ENCODE results near the gene CADPS.

Gene CADPS

GRCh38 chr3:62875558-62876002 is 364 bp upstream of the CADPS start:
- Histone ChIP-seq H3K9ac (ENCODE audit: low read depth in 1 of 2, low read length in 2 of 2) (no peak overlapping the region), H3K9me3 (ENCODE audit: control insufficient read depth in 1 of 2, low read length in 2 of 2) (no peaks in the 10 kb centered on the region), H3K36me3 (ENCODE audit: control insufficient read depth in 1 of 2, insufficient read depth in 2 of 2, low read length in 2 of 2) (no peaks in the 10 kb centered on the region), H3K4me3 (ENCODE audit: low read depth in 1 of 2, low read length in 2 of 2) (peak overlapping the region; percentile 49 to 57), H3K27ac (ENCODE audit: low read depth, low read length) (no peak overlapping the region), H3K27me3 (ENCODE audit: control insufficient read depth in 1 of 2, insufficient read depth in 2 of 2, low read length in 2 of 2) (peaks cover 0 to 10% of the 10 kb centered on the region in 2 donors), H3K4me1 (ENCODE audit: control insufficient read depth in 1 of 2, insufficient read depth in 2 of 2, low read length in 2 of 2) (peaks cover 0 to 6% of the 10 kb centered on the region in 2 donors)

GRCh38 chr3:62873761-62874710 is 1.2 kb downstream of the CADPS start:
- Histone ChIP-seq H3K27me3 (ENCODE audit: control insufficient read depth in 1 of 2, insufficient read depth in 2 of 2, low read length in 2 of 2) (peaks cover 0 to 10% of the 10 kb centered on the region in 2 donors), H3K9ac (ENCODE audit: low read depth in 1 of 2, low read length in 2 of 2) (peak overlapping the region in 1 of 2 donors; percentile 61), H3K27ac (ENCODE audit: low read depth, low read length) (no peak overlapping the region), H3K9me3 (ENCODE audit: control insufficient read depth in 1 of 2, low read length in 2 of 2) (no peaks in the 10 kb centered on the region), H3K36me3 (ENCODE audit: control insufficient read depth in 1 of 2, insufficient read depth in 2 of 2, low read length in 2 of 2) (no peaks in the 10 kb centered on the region), H3K4me3 (ENCODE audit: low read depth in 1 of 2, low read length in 2 of 2) (peak overlapping the region; percentile 68 to 80), H3K4me1 (ENCODE audit: control insufficient read depth in 1 of 2, insufficient read depth in 2 of 2, low read length in 2 of 2) (peaks cover 0 to 6% of the 10 kb centered on the region in 2 donors)

- Histone ChIP-seq H3K27ac (ENCODE audit: low read depth, low read length) (no peak overlapping the region), H3K9ac (ENCODE audit: low read depth in 1 of 2, low read length in 2 of 2) (peak overlapping the region in 1 of 2 donors; percentile 61), H3K27me3 (ENCODE audit: control insufficient read depth in 1 of 2, insufficient read depth in 2 of 2, low read length in 2 of 2) (peaks cover 0 to 10% of the 10 kb centered on the region in 2 donors)
These were observed 1.8 kb downstream of the CADPS start for GRCh38 chr3:62873451-62873760.

GRCh38 chr3:62872318-62872717 is 2.9 kb downstream of the CADPS start:
- Histone ChIP-seq H3K4me3 (ENCODE audit: low read depth in 1 of 2, low read length in 2 of 2) (no peak overlapping the region), H3K36me3 (ENCODE audit: control insufficient read depth in 1 of 2, insufficient read depth in 2 of 2, low read length in 2 of 2) (no peaks in the 10 kb centered on the region), H3K27me3 (ENCODE audit: control insufficient read depth in 1 of 2, insufficient read depth in 2 of 2, low read length in 2 of 2) (peaks cover 0 to 10% of the 10 kb centered on the region in 2 donors), H3K4me1 (ENCODE audit: control insufficient read depth in 1 of 2, insufficient read depth in 2 of 2, low read length in 2 of 2) (peaks cover 0 to 6% of the 10 kb centered on the region in 2 donors), H3K27ac (ENCODE audit: low read depth, low read length) (no peak overlapping the region), H3K9me3 (ENCODE audit: control insufficient read depth in 1 of 2, low read length in 2 of 2) (no peaks in the 10 kb centered on the region), H3K9ac (ENCODE audit: low read depth in 1 of 2, low read length in 2 of 2) (no peak overlapping the region)

More at GRCh38 chr3:62873451-62873760, 1.8 kb downstream of the CADPS start:
- peak overlapping the region; percentile 68 to 80 for H3K4me3 ChIP-seq (ENCODE audit: low read depth in 1 of 2, low read length in 2 of 2)
- no peaks in the 10 kb centered on the region for H3K9me3 ChIP-seq (ENCODE audit: control insufficient read depth in 1 of 2, low read length in 2 of 2)
- H3K36me3 ChIP-seq (ENCODE audit: control insufficient read depth in 1 of 2, insufficient read depth in 2 of 2, low read length in 2 of 2) = no peaks in the 10 kb centered on the region
- H3K4me1 ChIP-seq (ENCODE audit: control insufficient read depth in 1 of 2, insufficient read depth in 2 of 2, low read length in 2 of 2) = peaks cover 0 to 6% of the 10 kb centered on the region in 2 donors

GRCh38 chr3:62870321-62870720 is 4.9 kb downstream of the CADPS start:
- Histone ChIP-seq H3K9me3 (ENCODE audit: control insufficient read depth in 1 of 2, low read length in 2 of 2) (no peaks in the 10 kb centered on the region), H3K36me3 (ENCODE audit: control insufficient read depth in 1 of 2, insufficient read depth in 2 of 2, low read length in 2 of 2) (no peaks in the 10 kb centered on the region), H3K27ac (ENCODE audit: low read depth, low read length) (no peak overlapping the region), H3K27me3 (ENCODE audit: control insufficient read depth in 1 of 2, insufficient read depth in 2 of 2, low read length in 2 of 2) (peaks cover 0 to 2% of the 10 kb centered on the region in 2 donors), H3K4me1 (ENCODE audit: control insufficient read depth in 1 of 2, insufficient read depth in 2 of 2, low read length in 2 of 2) (peaks cover 0 to 3% of the 10 kb centered on the region in 2 donors), H3K9ac (ENCODE audit: low read depth in 1 of 2, low read length in 2 of 2) (no peak overlapping the region), H3K4me3 (ENCODE audit: low read depth in 1 of 2, low read length in 2 of 2) (no peak overlapping the region)

GRCh38 chr3:62863648-62864047 is 11.6 kb downstream of the CADPS start:
- no peak overlapping the region for H3K27ac ChIP-seq (ENCODE audit: low read depth, low read length)
- no peak overlapping the region for H3K4me3 ChIP-seq (ENCODE audit: low read depth in 1 of 2, low read length in 2 of 2)
- H3K27me3 ChIP-seq (ENCODE audit: control insufficient read depth in 1 of 2, insufficient read depth in 2 of 2, low read length in 2 of 2) = no peaks in the 10 kb centered on the region
- peaks cover 5 to 13% of the 10 kb centered on the region in 2 donors for H3K4me1 ChIP-seq (ENCODE audit: control insufficient read depth in 1 of 2, insufficient read depth in 2 of 2, low read length in 2 of 2)
- no peaks in the 10 kb centered on the region for H3K9me3 ChIP-seq (ENCODE audit: control insufficient read depth in 1 of 2, low read length in 2 of 2)
- H3K36me3 ChIP-seq (ENCODE audit: control insufficient read depth in 1 of 2, insufficient read depth in 2 of 2, low read length in 2 of 2) = no peaks in the 10 kb centered on the region
- H3K9ac ChIP-seq (ENCODE audit: low read depth in 1 of 2, low read length in 2 of 2) = no peak overlapping the region

- Histone ChIP-seq H3K27me3 (ENCODE audit: control insufficient read depth in 1 of 2, insufficient read depth in 2 of 2, low read length in 2 of 2) (no peaks in the 10 kb centered on the region), H3K4me3 (ENCODE audit: low read depth in 1 of 2, low read length in 2 of 2) (peak overlapping the region; percentile 26 to 41), H3K27ac (ENCODE audit: low read depth, low read length) (no peak overlapping the region), H3K4me1 (ENCODE audit: control insufficient read depth in 1 of 2, insufficient read depth in 2 of 2, low read length in 2 of 2) (peaks cover 5 to 13% of the 10 kb centered on the region in 2 donors), H3K9me3 (ENCODE audit: control insufficient read depth in 1 of 2, low read length in 2 of 2) (no peaks in the 10 kb centered on the region), H3K36me3 (ENCODE audit: control insufficient read depth in 1 of 2, insufficient read depth in 2 of 2, low read length in 2 of 2) (no peaks in the 10 kb centered on the region), H3K9ac (ENCODE audit: low read depth in 1 of 2, low read length in 2 of 2) (no peak overlapping the region)
These were observed 15.9 kb downstream of the CADPS start for GRCh38 chr3:62859203-62859791.

GRCh38 chr3:62845996-62846395 is 29.2 kb downstream of the CADPS start:
- H3K36me3 ChIP-seq (ENCODE audit: control insufficient read depth in 1 of 2, insufficient read depth in 2 of 2, low read length in 2 of 2) = no peaks in the 10 kb centered on the region
- no peaks in the 10 kb centered on the region for H3K9me3 ChIP-seq (ENCODE audit: control insufficient read depth in 1 of 2, low read length in 2 of 2)
- no peak overlapping the region for H3K4me3 ChIP-seq (ENCODE audit: low read depth in 1 of 2, low read length in 2 of 2)
- no peak overlapping the region for H3K27ac ChIP-seq (ENCODE audit: low read depth, low read length)
- H3K9ac ChIP-seq (ENCODE audit: low read depth in 1 of 2, low read length in 2 of 2) = no peak overlapping the region
- H3K4me1 ChIP-seq (ENCODE audit: control insufficient read depth in 1 of 2, insufficient read depth in 2 of 2, low read length in 2 of 2) = peaks cover 0 to 7% of the 10 kb centered on the region in 2 donors
- H3K27me3 ChIP-seq (ENCODE audit: control insufficient read depth in 1 of 2, insufficient read depth in 2 of 2, low read length in 2 of 2) = no peaks in the 10 kb centered on the region

- no peaks in the 10 kb centered on the region for H3K9me3 ChIP-seq (ENCODE audit: control insufficient read depth in 1 of 2, low read length in 2 of 2)
- H3K4me1 ChIP-seq (ENCODE audit: control insufficient read depth in 1 of 2, insufficient read depth in 2 of 2, low read length in 2 of 2) = peaks cover 0 to 7% of the 10 kb centered on the region in 2 donors
These were observed 31.7 kb downstream of the CADPS start for GRCh38 chr3:62843508-62843907.

GRCh38 chr3:62839748-62840147 is 35.5 kb downstream of the CADPS start:
- Histone ChIP-seq H3K9ac (ENCODE audit: low read depth in 1 of 2, low read length in 2 of 2) (no peak overlapping the region), H3K4me3 (ENCODE audit: low read depth in 1 of 2, low read length in 2 of 2) (no peak overlapping the region)

More at GRCh38 chr3:62843508-62843907, 31.7 kb downstream of the CADPS start:
- Histone ChIP-seq H3K36me3 (ENCODE audit: control insufficient read depth in 1 of 2, insufficient read depth in 2 of 2, low read length in 2 of 2) (no peaks in the 10 kb centered on the region), H3K27ac (ENCODE audit: low read depth, low read length) (no peak overlapping the region), H3K4me3 (ENCODE audit: low read depth in 1 of 2, low read length in 2 of 2) (no peak overlapping the region), H3K9ac (ENCODE audit: low read depth in 1 of 2, low read length in 2 of 2) (no peak overlapping the region), H3K27me3 (ENCODE audit: control insufficient read depth in 1 of 2, insufficient read depth in 2 of 2, low read length in 2 of 2) (no peaks in the 10 kb centered on the region)

More at GRCh38 chr3:62839748-62840147, 35.5 kb downstream of the CADPS start:
- Histone ChIP-seq H3K36me3 (ENCODE audit: control insufficient read depth in 1 of 2, insufficient read depth in 2 of 2, low read length in 2 of 2) (no peaks in the 10 kb centered on the region), H3K27ac (ENCODE audit: low read depth, low read length) (no peak overlapping the region), H3K4me1 (ENCODE audit: control insufficient read depth in 1 of 2, insufficient read depth in 2 of 2, low read length in 2 of 2) (peaks cover 0 to 11% of the 10 kb centered on the region in 2 donors), H3K27me3 (ENCODE audit: control insufficient read depth in 1 of 2, insufficient read depth in 2 of 2, low read length in 2 of 2) (no peaks in the 10 kb centered on the region), H3K9me3 (ENCODE audit: control insufficient read depth in 1 of 2, low read length in 2 of 2) (no peaks in the 10 kb centered on the region)

Measured in duodenal mucosa (tissue), 2 donors.